Purkinje cell (primary cell): ENCODE results near the gene USP20. TPM values are rescaled to one million over a fixed set of nuclear protein-coding genes. Genes with fewer than 3 reads are reported as not detected.

ENCODE experiments used
- polyA plus RNA-seq: library from polyadenylated mRNA; unstranded; fragments of >200 nt; fragmentation: Nextera tagmentation; gene quantifications from 2 replicates; pipeline ENCODE4 v1.2.1, GENCODE V29; 2014

Gene USP20
- 2.5 and 4.3 TPM in 2 replicates for polyA plus RNA-seq

GRCh38 chr9:129835128-129835859, at the start of gene USP20, which contains the start of gene C9orf78:
TSS of gene USP20 (plus strand) at chr9:129835458. CDS start at chr9:129852556, 17,098 bp downstream.
TSS of gene C9orf78 (minus strand) at chr9:129835275. CDS start at chr9:129835221, 54 bp downstream.

DNA sequence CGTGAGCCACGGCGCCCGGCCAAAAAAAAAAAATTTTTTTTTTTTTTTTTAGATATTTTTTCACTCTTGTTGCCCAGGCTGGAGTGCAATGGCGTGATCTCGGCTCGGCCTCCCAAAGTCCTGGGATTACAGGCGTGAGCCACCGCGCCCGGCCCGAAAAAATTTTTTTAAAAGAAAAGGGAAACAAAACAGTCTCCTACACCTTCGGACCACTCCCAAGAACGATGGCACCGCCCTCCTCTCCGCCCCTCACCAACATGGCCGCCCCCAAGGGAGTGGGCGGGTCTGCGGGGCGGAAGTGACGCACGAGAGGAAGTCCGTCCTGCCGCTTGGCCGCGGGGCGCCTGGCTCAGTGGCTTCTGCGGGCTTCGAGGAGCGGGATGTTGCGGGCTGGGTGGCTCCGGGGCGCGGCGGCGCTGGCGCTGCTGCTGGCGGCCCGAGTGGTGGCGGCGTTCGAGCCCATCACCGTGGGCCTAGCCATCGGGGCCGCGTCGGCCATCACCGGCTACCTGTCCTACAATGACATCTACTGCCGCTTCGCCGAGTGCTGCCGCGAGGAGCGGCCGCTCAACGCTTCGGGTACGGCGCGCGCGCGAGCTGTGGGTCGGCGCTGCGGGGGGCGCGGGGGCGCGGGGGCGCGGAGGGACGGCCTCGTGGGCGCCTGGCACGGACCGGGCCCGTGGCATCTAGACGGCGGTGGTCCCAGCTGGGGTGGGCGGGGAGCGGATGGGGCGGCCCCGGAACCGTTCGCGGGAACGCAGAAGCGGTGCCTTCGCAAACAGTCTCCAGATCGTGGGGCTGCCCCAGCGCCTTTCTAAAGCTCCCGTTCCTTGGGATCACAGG, 32.2 kb upstream of the USP20 start, which contains the start of gene TOR1B:
TSS of gene TOR1B (plus strand) at position 352 of the 843 bp plus-strand sequence. CDS start at position 381, 29 bp downstream.

DNA sequence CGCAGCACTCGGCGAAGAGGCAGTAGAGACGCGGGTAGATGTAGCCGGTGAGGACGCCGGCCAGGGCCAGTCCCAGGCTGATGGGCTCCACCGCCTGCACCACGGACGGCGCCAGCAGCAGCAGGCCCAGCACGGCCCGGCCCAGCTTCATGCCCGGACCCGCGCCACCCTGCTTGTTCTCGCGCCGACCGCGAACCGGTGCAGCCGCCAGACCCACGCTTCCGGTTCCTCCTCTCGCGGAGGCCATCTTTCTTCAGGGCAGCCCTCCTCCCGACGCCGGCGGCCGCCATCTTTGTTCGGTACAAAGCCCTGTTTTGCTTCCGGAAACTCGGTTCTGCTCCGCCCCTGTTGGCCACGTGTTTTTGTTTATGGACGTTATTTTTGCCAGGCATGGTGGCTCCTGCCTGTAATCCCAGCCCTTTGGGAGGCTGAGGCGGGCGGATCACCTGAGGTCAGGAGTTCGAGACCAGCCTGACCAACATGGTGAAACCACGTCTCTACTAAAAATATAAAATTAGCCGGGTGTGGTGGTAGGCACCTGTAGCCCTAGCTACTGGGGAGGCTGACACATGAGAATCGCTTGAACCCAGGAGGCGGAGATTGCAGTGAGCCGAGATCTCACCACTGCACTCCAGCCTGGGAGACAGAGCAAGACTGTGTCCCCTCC, 11.2 kb upstream of the USP20 start, which contains the start of gene TOR1A:
TSS of gene TOR1A (minus strand) at position 202 of the 667 bp plus-strand sequence. CDS start at position 151, 51 bp downstream.

Other genes with a start within 250 kb of the USP20 start
- gene C9orf50, start 214.4 kb upstream of the USP20 start, polyA plus RNA-seq, result not detected in 2 replicates
- 17.2 and 34.2 TPM in 2 replicates for gene NTMT1, start 209.3 kb upstream of the USP20 start, polyA plus RNA-seq
- 4.1 and 8.5 TPM in 2 replicates for gene ASB6, start 193.3 kb upstream of the USP20 start, polyA plus RNA-seq
- not detected in 2 replicates for gene PRRX2, start 169.8 kb upstream of the USP20 start, polyA plus RNA-seq
- gene PTGES, start 82.4 kb upstream of the USP20 start, polyA plus RNA-seq, result not detected in 2 replicates
- 4.2 and 4.7 TPM in 2 replicates for gene TOR1B, start 32.3 kb upstream of the USP20 start, polyA plus RNA-seq
- gene TOR1A, start 11.3 kb upstream of the USP20 start, polyA plus RNA-seq, result 21.4 and 31.2 TPM in 2 replicates
- 70.4 and 116 TPM in 2 replicates for gene C9orf78, start 183 bp upstream of the USP20 start, polyA plus RNA-seq
- gene FNBP1, start 207.7 kb downstream of the USP20 start, polyA plus RNA-seq, result 8.2 and 19.6 TPM in 2 replicates
- gene GPR107, start 218.4 kb downstream of the USP20 start, polyA plus RNA-seq, result 9.8 and 17.1 TPM in 2 replicates